NCI-H345 treated with DMSO at 0.1 percent for 48 hours (cell line): ENCODE results near the gene TPGS2.

Source experiments
- DNase-seq: peaks from one replicate; lab custom pipeline; 2025; ENCODE audit not compliant: unreplicated experiment; lab: John Stamatoyannopoulos, UW

TPGS2 gene

DNA sequence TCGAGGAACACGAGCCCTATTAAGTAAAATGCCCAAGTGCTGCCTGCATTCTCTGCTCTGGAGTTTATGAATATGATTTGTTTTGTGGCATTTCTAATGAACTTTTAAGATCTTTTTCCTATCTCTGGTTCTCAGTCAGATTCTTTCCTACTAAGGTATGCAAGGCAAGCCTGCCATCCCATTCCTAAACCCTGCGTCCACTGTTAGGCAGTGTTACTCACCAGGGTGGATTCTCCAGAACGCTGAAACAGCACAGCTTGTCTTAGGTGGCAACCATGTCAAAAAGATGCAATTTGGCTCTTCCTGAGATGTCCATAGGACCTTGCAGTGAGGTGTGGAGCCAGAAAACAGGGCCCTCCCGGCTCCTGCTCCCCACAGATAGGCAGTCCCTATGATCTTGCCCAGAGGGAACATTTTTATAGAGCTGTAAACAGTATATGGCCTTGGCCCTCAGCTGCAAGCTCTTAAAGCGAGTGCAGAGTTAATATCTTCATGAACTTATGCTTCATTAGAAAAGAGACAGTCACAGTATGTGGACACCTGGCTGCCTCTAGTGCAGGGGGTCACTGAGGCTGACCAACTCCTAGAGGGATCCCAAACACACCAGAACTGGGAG, 84.4 kb downstream of the TPGS2 start:
- DNase-seq = no peak
